ENCODE data around the gene GPC6. TPM values are rescaled to one million over a fixed set of nuclear protein-coding genes. Genes with fewer than 3 reads are reported as not detected.

The GPC6 gene
- total and polyA plus RNA-seq, 9 of the 15 experiments (the other 6 are each of a cell fraction or from before 2014, with no cell fraction given): under 0.01 to 0.20 (median 0.01) TPM; not detected in 4

DNA sequence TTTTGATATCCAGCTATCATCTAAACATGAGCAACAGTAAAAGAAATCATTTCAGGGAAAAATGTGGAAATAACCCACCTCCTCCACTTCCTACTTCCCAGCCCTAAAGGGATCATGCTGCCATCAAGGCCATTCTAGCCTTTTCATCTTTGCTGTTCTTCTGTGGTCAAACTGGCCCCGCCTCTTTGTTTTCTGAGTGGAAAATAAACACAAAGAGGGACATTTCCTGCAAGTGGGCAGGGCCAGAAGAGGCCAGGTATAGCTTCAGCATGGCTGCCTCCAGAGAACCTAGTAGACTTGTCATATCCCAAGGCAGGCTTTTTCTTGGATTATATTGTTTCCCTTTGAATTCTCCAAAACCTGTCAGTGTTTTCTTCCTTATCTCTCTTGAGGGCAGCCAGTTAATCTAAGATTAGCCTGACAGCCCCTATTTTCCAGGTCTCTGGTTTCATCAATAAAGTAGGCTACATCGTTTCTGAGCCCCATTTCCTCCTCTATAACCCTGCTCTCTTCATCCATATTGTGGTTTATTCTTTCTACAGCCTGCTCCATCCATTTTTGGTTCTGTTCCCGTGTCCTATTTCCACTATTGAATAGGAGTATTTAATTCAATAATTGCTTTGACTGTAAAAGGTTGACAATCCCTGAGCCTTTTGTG is 117.6 kb downstream of the GPC6 start:
- ChIA-PET POLR2A (interaction anchor here (0.9 to 1.9 kb wide), 5 partner anchors 9 to 25 kb away, joined by 3 to 8 read pairs (median 5); no protein-coding TSS in a partner anchor), CTCF (ENCODE audit: low intra/inter-chr PET ratio) (no interaction called here)
- intact Hi-C loops (cut with micrococcal nuclease): no loop called here
- ATAC-seq (peak; percentile 11; the same call in 2 of the 3 replicates), FAIRE-seq (no peak), DNase-seq (ENCODE audit: extremely low read depth in 1 of 4, low spot score in 3 of 4) (no peak)
- in situ Hi-C loops (cut with MboI): no loop called here
- TF ChIP-seq THAP12 (CRISPR knock-in tag; IDR thresholded peaks at IDR 0.05) (no peak), SMARCC2 (IDR thresholded peaks at IDR 0.05; ENCODE audit: low read depth) (no peak), ZNF561 (CRISPR knock-in tag; conservative IDR thresholded peaks at IDR 0.05) (no peak), TRIM28 (IDR thresholded peaks at IDR 0.05) (no peak), ZNF212 (CRISPR knock-in tag; IDR thresholded peaks at IDR 0.05) (no peak), ELF1 (tag; IDR thresholded peaks at IDR 0.05) (no peak), HNRNPLL (IDR thresholded peaks at IDR 0.05; ENCODE audit: low read depth, low read length, poor library complexity, severe bottlenecking) (no peak)
- TF ChIP-seq, protein P1, sequence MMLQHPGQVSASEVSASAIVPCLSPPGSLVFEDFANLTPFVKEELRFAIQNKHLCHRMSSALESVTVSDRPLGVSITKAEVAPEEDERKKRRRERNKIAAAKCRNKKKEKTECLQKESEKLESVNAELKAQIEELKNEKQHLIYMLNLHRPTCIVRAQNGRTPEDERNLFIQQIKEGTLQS (IDR thresholded peaks at IDR 0.05): no peak
- TF ChIP-seq, protein P1 (CRISPR knock-in tag; conservative IDR thresholded peaks at IDR 0.05): 0 out of 2 replicates have a peak, but pooled peaks have one; percentile 43
- Histone ChIP-seq H3K27me3 (ENCODE audit: control insufficient read depth in 2 of 2, insufficient read depth in 2 of 2, low read length in 2 of 2) (peaks cover 0 to 2% of the 10 kb centered on the region in 2 experiments; a peak in 1 of 5 replicates), H2AFZ (ENCODE audit: low read depth, low read length) (no peak overlapping the region), H3K9ac (ENCODE audit: insufficient read depth in 1 of 2, low read depth in 2 of 2, low read length in 2 of 2) (no peak overlapping the region), H4K20me1 (replicated peaks; ENCODE audit: control insufficient read depth, insufficient read depth, low read length) (no peaks in the 10 kb centered on the region), H3K9me3 (replicated peaks; ENCODE audit: control insufficient read depth, insufficient read depth, low read depth, low read length) (no peaks in the 10 kb centered on the region), H3K4me3 (no peak overlapping the region), H3K4me2 (ENCODE audit: insufficient read depth, low read length) (no peak overlapping the region), H3K79me2 (ENCODE audit: control insufficient read depth, insufficient read depth, low read length) (no peaks in the 10 kb centered on the region), H3K36me3 (ENCODE audit: control insufficient read depth, insufficient read depth, low read length) (no peaks in the 10 kb centered on the region), H3K9me1 (ENCODE audit: control insufficient read depth, insufficient read depth, low read length) (no peaks in the 10 kb centered on the region), H3K27ac (ENCODE audit: extremely low read depth, low read depth, low read length) (no peak overlapping the region), H3K4me1 (replicated peaks in 1 of 2; ENCODE audit: control insufficient read depth in 2 of 2, insufficient read depth in 2 of 2, low read length in 2 of 2) (no peaks in the 10 kb centered on the region)
- no TSS peak for BruUV-seq (replicated peaks)
- WGBS (ENCODE audit: insufficient coverage, low coverage, missing lambda C conversion rate): 2% methylated on average over 3 of the region's 3 CpGs
